SU-DHL-6 (cell line): ENCODE measurements around the gene TOX2.

Source experiments
- H2AFZ ChIP-seq: fragments of 200-600 bp; sonication (generic); 2 replicates; pipeline ENCODE4 v1.6.1; 2014; ENCODE audit warnings: low read depth, mild to moderate bottlenecking, moderate library complexity, mixed read lengths, antibody characterized with exemption, low read length; ENCODE audit not compliant: severe bottlenecking
- H3F3A ChIP-seq: fragments of 200-600 bp; shearing (Covaris generic); 2 replicates; pipeline ENCODE4 v1.6.0; 2016; ENCODE audit warnings: antibody characterized with exemption, mild to moderate bottlenecking; ENCODE audit not compliant: insufficient read depth
- H3K27ac ChIP-seq: fragments of 200-600 bp; sonication (generic); 2 replicates; pipeline ENCODE4 v1.5.1; 2016; ENCODE audit warnings: low read depth, mild to moderate bottlenecking, low read length, moderate library complexity, mixed read lengths
- H3K27me3 ChIP-seq: fragments of 200-600 bp; sonication (generic), shearing (Covaris generic); 2 replicates; pipeline ENCODE4 v1.6.0; 2014; ENCODE audit warnings: mild to moderate bottlenecking, low read length
- H3K36me3 ChIP-seq: fragments of 200-600 bp; sonication (generic); 2 replicates; pipeline ENCODE4 v1.6.1; 2014; ENCODE audit warnings: mild to moderate bottlenecking, low read length, mixed read lengths
- H3K4me2 ChIP-seq: fragments of 300-600, 200-600 bp; shearing (Covaris generic), sonication (generic); 2 replicates; pipeline ENCODE4 v1.6.0; 2014; ENCODE audit warnings: low read length, low read depth, mild to moderate bottlenecking; ENCODE audit not compliant: poor library complexity, severe bottlenecking
- H3K4me3 ChIP-seq: fragments of 200-600 bp; sonication (generic); 2 replicates; pipeline ENCODE4 v1.5.1; 2014; ENCODE audit warnings: antibody characterized with exemption, low read length, mild to moderate bottlenecking, mixed read lengths; ENCODE audit not compliant: insufficient read depth, poor library complexity, severe bottlenecking
- H3K79me2 ChIP-seq: fragments of 200-600 bp; sonication (generic); 2 replicates; pipeline ENCODE4 v1.6.1; 2014; ENCODE audit warnings: mild to moderate bottlenecking, low read length, moderate library complexity; ENCODE audit not compliant: insufficient read depth
- H3K9ac ChIP-seq: fragments of 200-600 bp; sonication (generic); 2 replicates; pipeline ENCODE4 v1.7.0; 2014; ENCODE audit warnings: mild to moderate bottlenecking, low read length
- H3K9me2 ChIP-seq: fragments of 200-600 bp; sonication (generic); replicated peaks from 2 replicates; pipeline ENCODE4 v1.6.1; 2014; ENCODE audit warnings: low read length; ENCODE audit not compliant: insufficient read depth
- H3K9me3 ChIP-seq: fragments of 200-600 bp; sonication (generic); 2 replicates; pipeline ENCODE4 v1.6.1; 2014; ENCODE audit warnings: low read length, mixed read lengths; ENCODE audit not compliant: insufficient read depth
- H4K20me1 ChIP-seq: fragments of 200-600 bp; sonication (generic); 2 replicates; pipeline ENCODE4 v1.6.1; 2014; ENCODE audit warnings: low read depth, mild to moderate bottlenecking, antibody characterized with exemption, low read length, moderate library complexity, mixed read lengths
- CTCF ChIP-seq: fragments of 200-600 bp; sonication (generic); IDR thresholded peaks from one replicate; pipeline ENCODE4 v1.5.1; 2017; ENCODE audit warnings: antibody characterized with exemption, mild to moderate bottlenecking, low read length, moderate library complexity; ENCODE audit not compliant: insufficient read depth, poor library complexity, severe bottlenecking
- EZH2phosphoT487 ChIP-seq: fragments of 200-600 bp; sonication (generic), shearing (Covaris generic); conservative IDR thresholded peaks from 2 replicates; pipeline ENCODE4 v1.6.1; 2018; ENCODE audit warnings: mild to moderate bottlenecking, antibody characterized with exemption, low read length, moderate library complexity, mixed read lengths

Gene TOX2

GRCh38 chr20:43961116-43961515 lies 46.5 kb downstream of the TOX2 start:
- no peaks in the 10 kb centered on the region for H3K9me3 ChIP-seq
- H3K27me3 ChIP-seq: no peaks in the 10 kb centered on the region
- H3K27ac ChIP-seq: no peak overlapping the region
- no peak for TF ChIP-seq CTCF
- no peak for TF ChIP-seq EZH2phosphoT487
- H3F3A ChIP-seq: no peaks in the 10 kb centered on the region
- H3K9ac ChIP-seq: no peak overlapping the region
- no peak overlapping the region for H3K4me2 ChIP-seq
- H2AFZ ChIP-seq: no peak overlapping the region
- H4K20me1 ChIP-seq: no peaks in the 10 kb centered on the region
- no peak overlapping the region for H3K4me3 ChIP-seq
- H3K9me2 ChIP-seq: no peaks in the 10 kb centered on the region
- H3K79me2 ChIP-seq: no peaks in the 10 kb centered on the region
- no peaks in the 10 kb centered on the region for H3K36me3 ChIP-seq

DNA sequence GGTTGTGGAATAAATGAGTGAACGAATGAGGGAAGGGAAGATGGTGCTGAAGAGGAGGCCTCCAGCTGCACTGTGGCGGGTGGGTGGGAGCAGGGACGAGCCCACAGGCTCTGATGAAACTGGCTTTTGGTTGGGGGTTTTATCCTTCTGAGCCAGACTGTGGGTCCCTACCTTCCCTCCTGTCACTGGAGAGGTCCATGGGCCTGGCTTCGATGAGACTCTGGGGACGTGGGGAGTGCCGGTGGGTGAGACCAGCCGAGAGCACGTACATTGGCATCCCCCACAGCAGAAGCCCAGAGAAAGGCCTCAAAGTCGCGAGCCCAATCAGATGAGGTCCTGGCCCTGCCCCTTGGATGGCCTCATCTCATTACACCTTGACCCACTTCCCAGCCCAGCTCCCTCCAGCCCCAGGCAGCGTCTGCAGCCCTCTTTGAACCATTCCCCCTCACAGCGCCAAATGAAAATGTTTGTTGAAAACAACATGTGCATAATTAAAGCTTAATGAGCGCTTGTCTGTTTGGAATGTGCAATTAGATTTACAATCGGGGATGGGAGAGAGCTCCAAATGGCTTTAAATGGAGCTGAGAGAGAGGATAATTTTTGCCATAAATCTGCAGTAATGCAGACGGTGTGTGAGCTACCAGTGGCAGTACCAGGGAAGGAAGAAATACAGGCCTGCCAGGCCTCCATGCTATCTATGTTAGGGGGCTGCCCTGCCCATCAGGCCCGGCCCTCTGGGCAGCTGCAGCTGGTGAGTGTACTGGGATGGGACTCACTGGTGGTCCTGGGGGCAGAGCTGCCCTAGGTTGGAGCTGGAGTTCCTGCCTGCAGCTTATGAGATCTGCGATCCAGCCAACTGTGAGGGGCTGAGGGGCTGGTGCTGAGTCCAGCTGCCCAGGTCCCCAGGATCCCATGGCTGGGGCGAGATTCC lies 47.2 kb downstream of the TOX2 start:
- Histone ChIP-seq H3K27ac (no peak overlapping the region), H3K4me2 (no peak overlapping the region)

DNA sequence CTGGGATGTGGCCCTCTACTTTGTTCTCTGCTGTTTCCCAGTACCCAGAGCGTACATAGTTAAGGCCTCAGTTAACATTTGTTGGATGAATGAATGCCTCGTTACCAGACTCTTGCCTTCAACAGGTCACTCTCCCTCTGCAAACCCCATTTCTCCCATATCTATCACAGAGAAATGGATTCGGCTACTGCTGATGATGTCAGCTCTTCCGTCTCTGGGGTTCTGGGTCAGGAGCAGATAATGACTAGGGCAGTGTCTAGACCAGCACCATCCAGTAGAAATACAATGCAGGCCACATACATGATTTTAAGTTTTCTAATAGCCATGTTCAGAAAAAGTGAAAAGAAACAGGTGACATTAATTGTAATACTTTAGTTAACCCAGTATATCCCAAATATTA lies 47.9 kb downstream of the TOX2 start:
- no peak overlapping the region for H2AFZ ChIP-seq
- no peaks in the 10 kb centered on the region for H3K27me3 ChIP-seq
- H3K4me2 ChIP-seq: no peak overlapping the region
- no peaks in the 10 kb centered on the region for H3K9me2 ChIP-seq
- H3K36me3 ChIP-seq: no peaks in the 10 kb centered on the region
- H3K4me3 ChIP-seq: no peak overlapping the region
- no peak overlapping the region for H3K27ac ChIP-seq
- no peaks in the 10 kb centered on the region for H3F3A ChIP-seq
- H4K20me1 ChIP-seq: no peaks in the 10 kb centered on the region
- H3K9me3 ChIP-seq: no peaks in the 10 kb centered on the region
- no peaks in the 10 kb centered on the region for H3K79me2 ChIP-seq
- no peak overlapping the region for H3K9ac ChIP-seq
- no peak for TF ChIP-seq EZH2phosphoT487
- no peak for TF ChIP-seq CTCF

More for the DNA sequence above, 47.2 kb downstream of the TOX2 start:
- Histone ChIP-seq H3K9me3 (no peaks in the 10 kb centered on the region), H3K36me3 (no peaks in the 10 kb centered on the region), H4K20me1 (no peaks in the 10 kb centered on the region), H3F3A (no peaks in the 10 kb centered on the region), H3K9ac (no peak overlapping the region), H2AFZ (no peak overlapping the region), H3K79me2 (no peaks in the 10 kb centered on the region), H3K9me2 (no peaks in the 10 kb centered on the region), H3K27me3 (no peaks in the 10 kb centered on the region), H3K4me3 (no peak overlapping the region)
- TF ChIP-seq EZH2phosphoT487 (no peak), CTCF (no peak)
